HG03575 (cell line): ENCODE results near the gene AK1.
"Not testable (repeated sequence)": the region's sequence is repeated elsewhere in the genome, so short reads cannot be mapped to it uniquely, and the experiment has no call there.

Experiments used
- ATAC-seq: cut with Tn5 transposase; IDR thresholded peaks from one replicate; pipeline ENCODE4 v1.9.1; 2021; ENCODE audit not compliant: unreplicated experiment, insufficient number of reproducible peaks, low FRiP score; ENCODE audit errors: extremely low read depth

AK1 gene

GRCh38 chr9:127886401-127886972 is 9.0 kb upstream of the AK1 start:
- ATAC-seq, result no peak

GRCh38 chr9:127885508-127886281 is 8.2 kb upstream of the AK1 start:
- ATAC-seq, result no peak

- no peak for ATAC-seq
Observed at GRCh38 chr9:127884976-127885490, 7.6 kb upstream of the AK1 start.

GRCh38 chr9:127884427-127884911 is 7.0 kb upstream of the AK1 start:
- no peak for ATAC-seq

- no peak for ATAC-seq
Observed at GRCh38 chr9:127883959-127884358, 6.5 kb upstream of the AK1 start.

- not testable (repeated sequence) for ATAC-seq
Observed at GRCh38 chr9:127881715-127882114, 4.2 kb upstream of the AK1 start.

GRCh38 chr9:127880143-127880542 is 2.7 kb upstream of the AK1 start:
- ATAC-seq, result no peak

GRCh38 chr9:127878652-127879390 is 1.3 kb upstream of the AK1 start:
- ATAC-seq, result no peak

GRCh38 chr9:127878001-127878651 is 651 bp upstream of the AK1 start:
- no peak for ATAC-seq

- ATAC-seq, result no peak
Observed at GRCh38 chr9:127876764-127877562, 512 bp downstream of the AK1 start.

GRCh38 chr9:127876026-127876763 is 1.3 kb downstream of the AK1 start:
- no peak for ATAC-seq

- ATAC-seq, result no peak
Observed at GRCh38 chr9:127875306-127875966, 2.0 kb downstream of the AK1 start.

GRCh38 chr9:127874301-127875221 is 2.9 kb downstream of the AK1 start:
- no peak for ATAC-seq

- ATAC-seq, result no peak
Observed at GRCh38 chr9:127873886-127874285, 3.6 kb downstream of the AK1 start.

- no peak for ATAC-seq
Observed at GRCh38 chr9:127873223-127873691, 4.2 kb downstream of the AK1 start.
